H1 (cell line): ENCODE results near the gene MCCC1. TPM values are rescaled to one million over a fixed set of nuclear protein-coding genes. Genes with fewer than 3 reads are reported as not detected.

Experiments
- CTCF ChIP-seq, 3 experiments: IDR thresholded peaks; 1 replicate in 2 of 3; 2 replicates in 1 of 3; pipeline versions ENCODE4 v1.5.1 to v1.6.1; 2011; ENCODE audit warnings: low read length in 3 of 3, mild to moderate bottlenecking in 3 of 3, inconsistent platforms in 2 of 3, low read depth in 1 of 3, moderate library complexity in 1 of 3; ENCODE audit not compliant: insufficient read depth in 1 of 3; ENCODE audit errors: control extremely low read depth in 1 of 3
- EGR1 ChIP-seq: IDR thresholded peaks from 2 replicates; pipeline ENCODE4 v1.6.1; 2011; ENCODE audit warnings: low read depth, low read length, borderline replicate concordance
- FOSL1 ChIP-seq: IDR thresholded peaks from 2 replicates; pipeline ENCODE4 v1.6.1; 2011; ENCODE audit warnings: mild to moderate bottlenecking, low read depth, low read length, moderate library complexity; ENCODE audit not compliant: insufficient read depth
- RNF2 ChIP-seq: fragments of 200-900, 300-1000 bp; sonication (generic); IDR thresholded peaks from 2 replicates; pipeline ENCODE4 v1.7.1; 2016; ENCODE audit warnings: borderline replicate concordance, low read depth, mild to moderate bottlenecking, antibody characterized with exemption, low read length; ENCODE audit not compliant: poor library complexity, severe bottlenecking; ENCODE audit errors: missing control alignments
- SIX5 ChIP-seq: IDR thresholded peaks from 2 replicates; pipeline ENCODE4 v1.6.1; 2011; ENCODE audit warnings: mild to moderate bottlenecking, low read depth, low read length
- polyA plus RNA-seq, 7 experiments: library from polyadenylated mRNA; depleted of rRNA in 3 of 7; stranded (reverse) in 5 of 7; unstranded in 2 of 7; fragments of >200 nt in 5 of 7; fragments of 200-250 nt in 2 of 7; gene quantifications; 1 replicate in 5 of 7; 2 replicates in 1 of 7; 4 replicates in 1 of 7; pipeline versions ENCODE4 v1.2.1 to v1.2.3, GENCODE V29; 2011 to 2013; ENCODE audit warnings: missing spikeins in 2 of 7, mixed read lengths in 2 of 7
- total RNA-seq: library from RNA; stranded (reverse); fragmentation: NEBNext Ultra II Directional; extraction: Animal tissue kit (Norgen Biotek cat#: 25700); gene quantifications from 2 replicates; pipeline ENCODE4 v1.2.1, GENCODE V29; 2021

Gene MCCC1
- total and polyA plus RNA-seq, 2 of the 8 experiments (the other 6 are each of a cell fraction or from before 2014, with no cell fraction given): 10.8 to 21.5 TPM

GRCh38 chr3:183082355-183082915, 16.9 kb downstream of the MCCC1 start (continued):
- no peak for TF ChIP-seq CTCF (IDR thresholded peaks at IDR 0.05; ENCODE audit: control extremely low read depth in 1 of 3, insufficient read depth in 1 of 3, low read depth in 1 of 3, low read length in 3 of 3)
- TF ChIP-seq SIX5: no peak
- no peak for TF ChIP-seq FOSL1
- TF ChIP-seq EGR1: no peak
- TF ChIP-seq RNF2: no peak
